Activated T-cell treated with anti-CD3 and anti-CD28 coated beads, Interleukin-2, amount 50 U/mL, for 72 hours (primary cell): ENCODE results near the gene MTMR10. TPM values are rescaled to one million over a fixed set of nuclear protein-coding genes. Genes with fewer than 3 reads are reported as not detected.

Experiments used
- ATAC-seq, 2 donors: fragments of 150-1000 bp; cut with Tn5 transposase; replicated peaks in 1 of 2; 2 replicates each; pipeline ENCODE4 v1.10.0; 2021; ENCODE audit warnings: moderate library complexity in 2 of 2, mild to moderate bottlenecking in 1 of 2
- DNase-seq, 2 donors: peaks; one replicate each; pipeline ENCODE4 v3.0.0; 2021 to 2022; ENCODE audit warnings: mixed read lengths in 1 of 2
- H3K27ac Mint-ChIP-seq: one replicate; pipeline ENCODE4 v1.8.0; 2022; ENCODE audit warnings: mild to moderate bottlenecking, moderate library complexity, mixed read lengths
- H3K27me3 Mint-ChIP-seq: one replicate; pipeline ENCODE4 v1.8.0; 2022; ENCODE audit warnings: low read depth, mixed read lengths
- H3K36me3 Mint-ChIP-seq, 2 donors: one replicate each; pipeline ENCODE4 v1.8.0; 2022; ENCODE audit warnings: mixed read lengths in 2 of 2, mild to moderate bottlenecking in 1 of 2; ENCODE audit not compliant: insufficient read depth in 2 of 2
- H3K4me1 Mint-ChIP-seq: one replicate; pipeline ENCODE4 v1.8.0; 2022; ENCODE audit warnings: low read depth, mixed read lengths
- H3K4me3 Mint-ChIP-seq, 2 donors: one replicate each; pipeline ENCODE4 v1.8.0; 2022; ENCODE audit warnings: mild to moderate bottlenecking in 2 of 2, mixed read lengths in 2 of 2, moderate library complexity in 2 of 2
- H3K9me3 Mint-ChIP-seq, 2 donors: one replicate each; pipeline ENCODE4 v1.8.0; 2022; ENCODE audit warnings: mixed read lengths in 2 of 2
- total RNA-seq, 2 donors: library from RNA; stranded (reverse); gene quantifications; one replicate each; pipeline ENCODE4 v1.2.3, GENCODE V29; 2022

MTMR10 gene
- total RNA-seq, 2 donors from 2014 or later: 22.3 to 24.3 TPM

DNA sequence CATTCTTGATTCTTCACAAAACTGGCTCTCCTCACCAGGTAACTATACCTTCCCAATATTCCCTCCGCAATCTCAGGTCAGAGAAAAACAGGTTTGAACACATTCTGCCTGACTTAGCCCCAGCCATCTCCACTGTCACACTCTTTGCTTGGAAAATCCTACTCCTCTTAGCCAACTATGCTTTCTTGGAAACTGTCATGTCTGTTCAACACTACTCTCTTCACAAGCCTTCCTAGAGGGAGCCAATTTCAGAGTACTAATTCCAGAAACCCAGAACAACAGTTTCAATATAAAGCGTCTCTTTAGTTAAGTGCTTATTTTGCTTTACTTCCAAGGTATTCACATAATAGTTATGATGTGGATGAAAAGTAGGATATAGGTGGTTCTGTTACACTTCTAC, 21.7 kb downstream of the MTMR10 start:
- no peak overlapping the region for H3K27ac Mint-ChIP-seq

GRCh38 chr15:30963681-30964080, 27.7 kb downstream of the MTMR10 start:
- Mint-ChIP-seq H3K4me3 (no peak overlapping the region), H3K27me3 (no peaks in the 10 kb centered on the region), H3K36me3 (peaks cover 0 to 7% of the 10 kb centered on the region in 2 donors), H3K27ac (no peak overlapping the region), H3K4me1 (peaks cover 14% of the 10 kb centered on the region), H3K9me3 (no peaks in the 10 kb centered on the region)
- DNase-seq: no peak
- no peak for ATAC-seq

More for the DNA sequence above, 21.7 kb downstream of the MTMR10 start:
- DNase-seq (no peak), ATAC-seq (no peak)
- Mint-ChIP-seq H3K36me3 (peaks cover 4 to 11% of the 10 kb centered on the region in 2 donors), H3K27me3 (no peaks in the 10 kb centered on the region), H3K9me3 (no peaks in the 10 kb centered on the region), H3K4me1 (peaks cover 21% of the 10 kb centered on the region), H3K4me3 (no peak overlapping the region)

- Mint-ChIP-seq H3K4me3 (no peak overlapping the region), H3K27ac (no peak overlapping the region), H3K27me3 (no peaks in the 10 kb centered on the region), H3K36me3 (peaks cover 0 to 12% of the 10 kb centered on the region in 2 donors), H3K4me1 (peaks cover 14% of the 10 kb centered on the region), H3K9me3 (no peaks in the 10 kb centered on the region)
- ATAC-seq (no peak), DNase-seq (no peak)
Measured at GRCh38 chr15:30962659-30963058, 28.8 kb downstream of the MTMR10 start.

- Mint-ChIP-seq H3K27me3 (no peaks in the 10 kb centered on the region), H3K9me3 (no peaks in the 10 kb centered on the region), H3K27ac (no peak overlapping the region), H3K4me3 (no peak overlapping the region), H3K4me1 (peaks cover 14% of the 10 kb centered on the region), H3K36me3 (peaks cover 0 to 14% of the 10 kb centered on the region in 2 donors)
- ATAC-seq (no peak), DNase-seq (no peak)
Measured at GRCh38 chr15:30962079-30962478, 29.3 kb downstream of the MTMR10 start.

- Mint-ChIP-seq H3K36me3 (peaks cover 2 to 21% of the 10 kb centered on the region in 2 donors), H3K4me3 (no peak overlapping the region), H3K27me3 (no peaks in the 10 kb centered on the region), H3K9me3 (no peaks in the 10 kb centered on the region), H3K4me1 (peaks cover 24% of the 10 kb centered on the region), H3K27ac (no peak overlapping the region)
- DNase-seq (no peak), ATAC-seq (peak in 1 of 2 donors; percentile 39)
Measured at GRCh38 chr15:30958219-30958618, 33.2 kb downstream of the MTMR10 start.

DNA sequence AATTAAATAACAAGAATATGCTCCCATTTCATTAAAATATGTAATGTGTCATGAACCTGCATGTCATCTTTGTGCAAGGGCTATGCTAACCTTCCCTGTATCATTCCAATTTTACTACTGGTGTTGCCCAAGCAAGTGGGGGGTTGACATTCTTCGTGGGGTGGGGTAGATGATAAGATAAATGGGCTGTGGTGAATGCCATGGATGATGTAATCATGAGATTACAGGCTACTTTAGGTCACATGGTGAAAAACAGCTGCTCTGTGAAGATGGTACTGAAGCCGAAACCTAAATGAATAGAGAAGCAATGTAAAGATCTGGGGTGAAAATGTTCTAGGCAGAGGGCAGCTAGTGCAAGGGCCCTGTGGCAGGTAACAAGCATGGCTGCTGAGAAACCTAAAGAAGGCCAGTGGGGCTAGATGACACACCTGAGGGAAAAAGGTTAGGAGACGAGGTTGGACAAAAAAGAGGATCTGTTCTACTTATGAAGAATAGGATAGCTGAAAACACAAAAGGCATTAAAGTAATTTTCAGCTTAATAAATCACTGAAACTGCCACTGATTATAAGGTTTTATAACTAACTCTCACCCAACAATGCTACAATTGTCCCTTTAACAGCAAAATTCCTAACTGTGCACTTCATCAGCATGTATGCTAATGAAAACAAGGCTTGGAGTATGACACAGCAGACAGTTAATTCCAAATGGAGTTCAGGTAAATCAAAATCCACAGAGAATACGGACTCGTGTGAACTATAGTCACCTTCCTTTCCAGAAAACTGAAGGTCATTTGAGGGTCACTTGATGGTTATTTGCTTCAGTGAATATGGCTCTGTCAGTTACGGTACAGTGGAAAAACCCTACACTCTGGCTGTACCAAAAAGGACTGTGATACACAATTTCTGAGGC, 35.0 kb downstream of the MTMR10 start:
- Mint-ChIP-seq H3K27ac (peak overlapping the region; percentile 2), H3K36me3 (peaks cover 5 to 34% of the 10 kb centered on the region in 2 donors), H3K4me1 (peaks cover 18% of the 10 kb centered on the region), H3K27me3 (no peaks in the 10 kb centered on the region), H3K4me3 (no peak overlapping the region), H3K9me3 (no peaks in the 10 kb centered on the region)
- DNase-seq (no peak), ATAC-seq (no peak)

DNA sequence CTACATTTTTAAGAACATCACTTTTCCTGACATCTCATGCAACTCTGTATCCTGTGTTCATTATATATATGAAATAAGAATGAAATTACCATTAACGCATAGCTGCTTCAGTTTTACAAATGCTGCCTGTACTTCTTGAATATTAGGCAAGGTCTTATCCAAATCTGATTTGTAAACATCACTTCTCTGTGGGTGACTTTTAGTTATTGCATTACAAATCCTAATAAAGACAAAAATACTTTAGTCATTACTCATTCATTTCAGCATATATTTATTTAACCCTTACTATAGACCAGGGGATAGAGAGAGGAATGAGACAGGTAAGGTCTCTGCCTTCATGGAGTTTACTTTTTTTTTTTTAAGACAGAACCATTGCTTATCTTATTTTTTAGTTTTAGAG, 36.8 kb downstream of the MTMR10 start:
- Mint-ChIP-seq H3K9me3 (no peaks in the 10 kb centered on the region), H3K4me3 (no peak overlapping the region), H3K36me3 (peaks cover 7 to 36% of the 10 kb centered on the region in 2 donors), H3K27ac (no peak overlapping the region), H3K27me3 (no peaks in the 10 kb centered on the region), H3K4me1 (peaks cover 18% of the 10 kb centered on the region)
- DNase-seq (no peak), ATAC-seq (no peak)

GRCh38 chr15:30953731-30954378, 37.6 kb downstream of the MTMR10 start:
- Mint-ChIP-seq H3K27ac (no peak overlapping the region), H3K36me3 (peaks cover 9 to 43% of the 10 kb centered on the region in 2 donors), H3K27me3 (no peaks in the 10 kb centered on the region), H3K9me3 (no peaks in the 10 kb centered on the region), H3K4me1 (peaks cover 18% of the 10 kb centered on the region), H3K4me3 (no peak overlapping the region)
- peak; percentile 51 to 80 for ATAC-seq
- DNase-seq: peak; percentile 19 to 24

GRCh38 chr15:30953183-30953582, 38.2 kb downstream of the MTMR10 start:
- ATAC-seq (no peak), DNase-seq (no peak)
- peaks cover 9 to 44% of the 10 kb centered on the region in 2 donors for H3K36me3 Mint-ChIP-seq
- no peak overlapping the region for H3K4me3 Mint-ChIP-seq
- H3K27ac Mint-ChIP-seq: no peak overlapping the region
- H3K9me3 Mint-ChIP-seq: no peaks in the 10 kb centered on the region
- peaks cover 18% of the 10 kb centered on the region for H3K4me1 Mint-ChIP-seq
- H3K27me3 Mint-ChIP-seq: no peaks in the 10 kb centered on the region

- H3K36me3 Mint-ChIP-seq: peaks cover 8 to 12% of the 10 kb centered on the region in 2 donors
- no peaks in the 10 kb centered on the region for H3K4me1 Mint-ChIP-seq
- H3K27ac Mint-ChIP-seq: no peak overlapping the region
- no peak overlapping the region for H3K4me3 Mint-ChIP-seq
- ATAC-seq (no peak), DNase-seq (no peak)
- H3K27me3 Mint-ChIP-seq: no peaks in the 10 kb centered on the region
- H3K9me3 Mint-ChIP-seq: no peaks in the 10 kb centered on the region
Measured at GRCh38 chr15:30943654-30944335, 47.6 kb downstream of the MTMR10 start.

- DNase-seq (no peak), ATAC-seq (no peak)
- no peaks in the 10 kb centered on the region for H3K27me3 Mint-ChIP-seq
- H3K36me3 Mint-ChIP-seq: peaks cover 8 to 11% of the 10 kb centered on the region in 2 donors
- no peak overlapping the region for H3K27ac Mint-ChIP-seq
- H3K4me1 Mint-ChIP-seq: no peaks in the 10 kb centered on the region
- H3K4me3 Mint-ChIP-seq: no peak overlapping the region
- H3K9me3 Mint-ChIP-seq: no peaks in the 10 kb centered on the region
Measured at GRCh38 chr15:30941520-30941919, 49.9 kb downstream of the MTMR10 start.

DNA sequence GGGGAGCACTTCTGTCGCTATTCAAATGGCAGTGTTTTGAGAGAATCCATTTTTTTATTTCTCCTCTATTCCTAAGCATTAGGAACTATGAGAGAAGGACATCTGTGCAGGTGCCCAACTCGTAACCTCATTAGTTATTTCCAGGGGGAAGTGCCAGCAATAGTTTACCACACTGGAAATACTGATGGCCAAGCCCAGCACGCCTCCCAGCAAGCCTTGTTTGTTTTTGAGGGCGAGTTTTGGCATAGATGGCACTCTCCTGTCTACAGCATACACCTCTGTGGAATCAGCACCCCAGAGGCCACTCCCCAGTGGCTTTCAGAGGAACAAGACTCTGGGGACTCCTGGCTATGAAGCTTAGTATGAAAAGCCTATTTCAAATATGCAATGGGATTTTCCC, 51.1 kb downstream of the MTMR10 start:
- no peak for ATAC-seq
- no peak for DNase-seq
- Mint-ChIP-seq H3K4me3 (no peak overlapping the region), H3K27me3 (no peaks in the 10 kb centered on the region), H3K4me1 (no peaks in the 10 kb centered on the region), H3K36me3 (peaks cover 6 to 8% of the 10 kb centered on the region in 2 donors), H3K9me3 (no peaks in the 10 kb centered on the region), H3K27ac (no peak overlapping the region)

- H3K4me3 Mint-ChIP-seq: no peak overlapping the region
- H3K4me1 Mint-ChIP-seq: peaks cover 2% of the 10 kb centered on the region
- no peaks in the 10 kb centered on the region for H3K9me3 Mint-ChIP-seq
- peaks cover 2 to 14% of the 10 kb centered on the region in 2 donors for H3K36me3 Mint-ChIP-seq
- ATAC-seq (no peak), DNase-seq (no peak)
- H3K27ac Mint-ChIP-seq: no peak overlapping the region
- H3K27me3 Mint-ChIP-seq: no peaks in the 10 kb centered on the region
Measured at GRCh38 chr15:30939161-30939560, 52.3 kb downstream of the MTMR10 start.
